ENCODE data around the gene SPATA46. TPM values are rescaled to one million over a fixed set of nuclear protein-coding genes. Genes with fewer than 3 reads are reported as not detected.

The SPATA46 gene, protein sequence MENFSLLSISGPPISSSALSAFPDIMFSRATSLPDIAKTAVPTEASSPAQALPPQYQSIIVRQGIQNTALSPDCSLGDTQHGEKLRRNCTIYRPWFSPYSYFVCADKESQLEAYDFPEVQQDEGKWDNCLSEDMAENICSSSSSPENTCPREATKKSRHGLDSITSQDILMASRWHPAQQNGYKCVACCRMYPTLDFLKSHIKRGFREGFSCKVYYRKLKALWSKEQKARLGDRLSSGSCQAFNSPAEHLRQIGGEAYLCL
- total RNA-seq = not detected in 2 replicates

GRCh38 chr1:162376691-162377090, at the start of gene SPATA46:
TSS of gene SPATA46 (minus strand) at chr1:162376854. CDS start at chr1:162376790, 64 bp downstream.

GRCh38 chr1:162412002-162412401, 35.3 kb upstream of the SPATA46 start, which contains the start of gene SH2D1B:
TSS of gene SH2D1B (minus strand) at chr1:162412136. CDS start at chr1:162412016, 120 bp downstream.

GRCh38 chr1:162381383-162381782, 4.7 kb upstream of the SPATA46 start, which contains the start of gene C1orf226:
TSS of gene C1orf226 (plus strand) at chr1:162381728. CDS start at chr1:162381902, 174 bp downstream.

Other genes starting within 250 kb of the SPATA46 start
- 1.9 and 4.5 TPM in 2 replicates for gene C1orf226, start 4.9 kb upstream of the SPATA46 start, total RNA-seq
- gene SH2D1B, start 35.3 kb upstream of the SPATA46 start, total RNA-seq = 0.05 and 0.20 TPM in 2 replicates
- 46.0 and 47.3 TPM in 2 replicates for gene UHMK1, start 121.0 kb upstream of the SPATA46 start, total RNA-seq
- 107 and 131 TPM in 2 replicates for gene UAP1, start 184.9 kb upstream of the SPATA46 start, total RNA-seq

All from mammary microvascular endothelial cell (primary cell).